SH-SY5Y (cell line): Measurements from ENCODE around the gene JAM2.

Source experiments
- GATA2 ChIP-seq: IDR thresholded peaks from 2 replicates; pipeline ENCODE4 v1.6.1; 2011; ENCODE audit warnings: mild to moderate bottlenecking, low read depth, low read length
- GATA3 ChIP-seq: IDR thresholded peaks from 2 replicates; pipeline ENCODE4 v1.6.1; 2011; ENCODE audit warnings: low read depth, mild to moderate bottlenecking, low read length, moderate library complexity

DNA sequence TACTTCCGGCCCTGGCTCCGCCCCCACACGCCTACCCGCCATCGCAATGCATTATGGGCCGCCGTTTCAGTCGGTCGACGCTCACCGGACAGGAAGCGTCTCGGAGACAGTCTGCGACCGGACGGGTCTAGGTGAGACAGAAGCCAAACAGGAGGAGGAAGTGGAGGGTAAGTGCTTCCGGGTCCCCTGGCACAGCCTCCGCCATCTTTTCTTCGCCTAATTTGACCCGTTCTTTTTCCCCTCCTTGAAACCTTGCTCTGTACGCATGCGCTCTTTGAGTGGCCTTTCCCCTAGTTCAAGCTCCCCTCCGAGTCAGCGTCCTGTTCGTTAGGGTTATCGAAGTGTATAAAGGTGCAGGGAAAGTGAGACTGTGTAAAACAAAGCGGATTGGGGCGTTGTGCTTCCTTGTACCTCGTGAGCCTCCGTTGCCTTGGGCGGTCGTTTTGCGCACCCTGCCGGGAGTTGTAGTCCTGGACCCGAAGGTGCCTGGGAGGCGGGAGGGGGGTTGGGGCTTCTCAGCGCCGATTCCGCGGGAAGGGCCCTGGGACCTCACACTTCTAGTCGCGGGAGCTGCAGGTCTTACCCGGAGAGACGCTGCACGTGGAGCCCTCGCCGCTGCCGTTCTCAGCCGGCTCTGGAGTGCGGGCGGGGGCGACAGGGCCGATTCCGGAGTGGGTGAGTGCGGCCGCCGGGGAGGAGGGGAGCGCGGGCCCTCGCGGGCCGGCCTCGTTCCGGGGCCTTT lies 96.0 kb downstream of the JAM2 start, which contains the start of the genes ATP5PF and GABPA:
- TF ChIP-seq GATA2 (no peak), GATA3 (no peak)
